ENCODE measurements around the gene LY6G6C.

The LY6G6C gene

DNA sequence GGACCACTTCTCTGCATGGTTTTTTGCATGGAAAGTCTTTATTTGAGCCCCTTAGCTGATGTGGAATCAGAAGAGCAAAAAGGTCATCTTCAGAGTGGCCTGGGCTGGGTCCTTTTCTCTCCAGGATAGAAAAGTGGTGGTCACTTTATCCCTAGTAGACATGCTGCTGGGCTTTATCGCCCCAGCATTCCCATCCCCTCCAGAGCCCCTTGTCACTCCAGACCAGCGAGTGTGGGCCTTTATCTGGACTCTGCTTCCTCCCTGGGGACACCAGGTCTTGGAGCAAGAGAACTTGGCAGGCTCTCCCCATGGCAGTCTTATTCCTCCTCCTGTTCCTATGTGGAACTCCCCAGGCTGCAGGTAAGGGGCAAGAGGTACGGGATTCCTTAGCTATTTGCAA, 14.9 kb downstream of the LY6G6C start, which contains the start of gene LY6G6F:
Gene LY6G6F (plus strand): TSS at position 268 of the 400 bp plus-strand sequence. CDS start 41 bp downstream, at position 309.
- DNase-seq (ENCODE audit: low read depth): no peak

DNA sequence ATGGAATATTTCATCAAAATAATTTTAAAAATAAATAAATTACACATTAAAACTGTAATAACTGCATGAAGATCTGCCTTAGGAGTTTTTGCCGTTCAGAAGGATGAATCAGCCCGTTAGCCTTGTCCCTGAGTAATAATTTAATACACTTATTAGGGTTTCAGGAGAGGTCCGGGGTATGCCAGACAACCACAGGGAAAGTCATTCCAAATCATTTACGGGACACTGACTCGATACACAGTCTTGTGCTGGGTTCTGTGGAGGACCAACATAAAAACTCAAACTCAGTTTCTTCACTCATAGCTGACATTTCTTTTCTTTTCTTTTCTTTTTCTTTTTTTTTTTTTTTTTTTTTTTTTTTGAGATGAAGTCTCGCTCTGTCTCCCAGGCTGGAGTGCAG, 15.6 kb downstream of the LY6G6C start:
- no peak for DNase-seq (ENCODE audit: low read depth)

DNA sequence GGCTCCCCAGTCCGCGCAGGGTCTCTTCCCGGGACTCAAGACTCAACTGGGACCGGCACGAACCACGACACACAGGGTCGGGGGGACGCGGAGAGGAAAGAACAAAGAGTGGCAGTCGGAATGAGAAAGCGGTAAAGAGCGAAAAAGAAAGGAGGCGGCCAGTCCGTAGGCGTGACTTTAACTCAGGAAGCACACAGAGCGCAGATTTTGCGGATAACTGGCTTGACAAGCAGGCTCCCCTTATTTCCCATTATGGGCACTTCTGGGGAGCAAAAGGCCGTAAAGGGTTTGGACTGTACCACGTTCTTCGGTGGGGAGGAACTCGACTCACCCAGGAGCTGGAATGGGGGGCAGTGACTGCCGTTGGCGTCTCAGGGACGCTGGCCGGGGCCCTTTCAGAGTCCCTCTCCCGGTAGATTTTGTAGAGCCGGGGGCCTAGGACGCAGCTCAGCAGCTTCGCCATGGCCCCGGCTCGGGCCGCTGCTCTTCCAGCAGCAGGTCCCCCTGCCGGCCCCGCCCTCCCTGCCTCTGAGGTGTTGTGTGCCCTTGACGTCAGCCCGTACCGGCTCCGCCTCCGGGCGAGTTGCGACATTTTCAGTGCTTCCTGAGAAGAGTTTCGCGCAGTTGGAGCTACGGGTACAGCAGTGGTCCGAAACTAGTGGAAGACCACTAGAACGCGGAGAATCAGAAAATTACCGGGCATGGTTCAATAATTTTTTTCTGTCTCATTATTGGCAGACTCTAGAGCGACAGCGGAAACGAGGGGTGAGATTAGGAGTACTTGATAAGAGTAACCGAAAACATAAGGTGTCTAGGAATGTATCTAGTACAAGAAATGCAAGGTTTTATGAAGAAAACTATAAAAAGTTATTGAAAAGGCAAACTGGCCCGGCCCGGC, 18.5 kb downstream of the LY6G6C start, which contains the start of gene ABHD16A:
Gene ABHD16A (minus strand): TSS at position 506 of the 898 bp plus-strand sequence. CDS start 43 bp downstream, at position 463.
- DNase-seq (ENCODE audit: low read depth): peak; percentile 97

DNA sequence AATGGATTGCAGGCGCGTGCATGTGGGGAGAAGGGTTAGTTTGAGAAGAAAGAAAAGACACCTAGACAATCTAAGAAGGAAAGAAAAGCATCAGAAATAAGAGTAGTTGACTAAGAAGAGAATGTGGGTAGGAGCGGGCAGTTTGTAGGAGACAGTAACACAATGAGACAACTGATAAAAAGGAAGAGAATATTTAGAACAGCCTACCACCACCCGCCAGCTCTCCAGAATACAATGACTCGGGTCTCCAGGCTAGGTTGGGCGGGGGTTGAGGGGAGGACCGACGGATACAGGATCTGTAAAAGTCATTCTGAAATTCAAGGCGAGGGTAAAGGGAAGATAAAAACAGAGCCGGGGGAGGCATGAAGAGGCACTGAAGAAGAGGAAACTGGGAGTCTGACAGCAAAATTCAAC, 19.1 kb downstream of the LY6G6C start:
- no peak for DNase-seq (ENCODE audit: low read depth)

DNA sequence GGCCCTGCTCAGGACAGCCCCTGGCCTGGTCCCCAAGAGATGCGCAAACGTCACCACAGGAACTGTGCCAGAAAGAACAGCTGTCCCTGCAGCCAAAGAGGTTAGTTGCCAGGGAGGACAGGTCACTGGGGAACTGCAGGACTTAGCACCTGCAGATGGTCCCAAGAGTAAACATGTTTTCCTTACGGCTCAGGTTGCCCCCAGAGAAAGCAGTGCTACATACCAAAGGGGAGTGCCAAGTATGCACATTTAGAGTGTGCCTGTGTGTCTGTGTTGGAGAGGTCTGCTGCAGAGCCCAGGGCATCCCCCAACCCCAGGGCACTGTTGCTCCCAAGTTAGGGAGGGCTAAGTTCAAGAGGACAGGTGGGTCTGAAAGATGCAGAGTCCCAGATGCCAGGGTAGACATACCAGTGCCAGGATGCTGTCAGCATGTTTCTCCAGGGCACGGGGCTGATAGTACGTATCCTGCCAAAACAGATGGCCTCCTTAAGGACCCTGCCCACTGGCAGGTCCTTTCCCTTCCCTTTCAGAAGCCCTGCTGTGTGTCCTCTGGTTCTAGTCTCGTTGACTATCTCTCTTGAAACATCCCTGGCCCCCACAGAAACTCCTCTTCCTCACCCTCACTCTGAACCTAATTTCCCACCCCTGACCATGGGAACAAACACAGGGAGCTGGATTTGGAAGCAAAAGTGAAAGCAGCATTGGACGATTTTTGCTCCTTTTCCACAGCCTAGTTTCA, 19.7 kb downstream of the LY6G6C start:
- no peak for DNase-seq (ENCODE audit: low read depth)

GRCh38 chr6:31700740-31701401, 20.7 kb downstream of the LY6G6C start:
- no peak for DNase-seq (ENCODE audit: low read depth)

GRCh38 chr6:31697555-31697954, 24.0 kb downstream of the LY6G6C start:
- DNase-seq (ENCODE audit: low read depth): no peak

GRCh38 chr6:31693535-31693934, 28.0 kb downstream of the LY6G6C start:
- DNase-seq (ENCODE audit: low read depth): no peak

- DNase-seq (ENCODE audit: low read depth): no peak
Measured at GRCh38 chr6:31692886-31693285, 28.7 kb downstream of the LY6G6C start.

DNA sequence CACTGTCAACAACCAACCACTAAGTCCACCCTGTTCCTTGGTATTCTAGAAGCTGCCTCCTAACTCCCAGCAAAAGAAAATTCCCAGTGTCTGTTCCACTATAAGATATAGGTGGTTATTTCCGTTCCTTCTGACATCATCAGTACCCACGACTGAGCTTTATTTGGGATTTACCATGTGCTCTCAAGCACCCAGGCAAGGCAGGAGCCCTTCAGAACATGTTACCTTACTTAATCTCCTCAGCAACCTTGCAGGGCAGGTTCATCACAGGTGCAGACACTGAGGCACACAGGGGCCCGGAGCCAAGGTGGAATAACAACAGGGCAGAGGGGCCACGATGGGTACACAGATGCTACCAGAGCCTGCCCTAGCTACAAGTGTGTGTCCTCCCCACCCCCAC, 29.2 kb downstream of the LY6G6C start:
- DNase-seq (ENCODE audit: low read depth): no peak

GRCh38 chr6:31691564-31692108, 29.9 kb downstream of the LY6G6C start:
- DNase-seq (ENCODE audit: low read depth): no peak

DNA sequence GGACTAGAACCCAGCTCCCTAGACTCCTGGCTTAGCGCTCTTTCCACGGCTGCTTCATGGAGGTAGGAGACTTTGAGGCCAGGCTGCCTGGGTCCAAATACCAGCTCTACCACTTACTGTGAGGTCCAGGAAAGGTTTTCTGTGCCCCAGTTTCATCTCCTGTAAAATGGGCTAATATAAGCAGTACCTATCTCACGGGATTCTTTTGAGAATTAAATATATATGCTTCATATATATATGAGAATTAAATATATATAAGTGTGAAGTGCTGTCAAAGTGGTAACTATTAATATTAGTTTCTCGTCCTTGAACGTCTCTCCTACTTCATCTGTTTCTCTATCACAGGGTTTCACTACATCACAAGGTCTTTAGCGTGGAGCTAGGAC, 30.5 kb downstream of the LY6G6C start:
- DNase-seq (ENCODE audit: low read depth): no peak

DNA sequence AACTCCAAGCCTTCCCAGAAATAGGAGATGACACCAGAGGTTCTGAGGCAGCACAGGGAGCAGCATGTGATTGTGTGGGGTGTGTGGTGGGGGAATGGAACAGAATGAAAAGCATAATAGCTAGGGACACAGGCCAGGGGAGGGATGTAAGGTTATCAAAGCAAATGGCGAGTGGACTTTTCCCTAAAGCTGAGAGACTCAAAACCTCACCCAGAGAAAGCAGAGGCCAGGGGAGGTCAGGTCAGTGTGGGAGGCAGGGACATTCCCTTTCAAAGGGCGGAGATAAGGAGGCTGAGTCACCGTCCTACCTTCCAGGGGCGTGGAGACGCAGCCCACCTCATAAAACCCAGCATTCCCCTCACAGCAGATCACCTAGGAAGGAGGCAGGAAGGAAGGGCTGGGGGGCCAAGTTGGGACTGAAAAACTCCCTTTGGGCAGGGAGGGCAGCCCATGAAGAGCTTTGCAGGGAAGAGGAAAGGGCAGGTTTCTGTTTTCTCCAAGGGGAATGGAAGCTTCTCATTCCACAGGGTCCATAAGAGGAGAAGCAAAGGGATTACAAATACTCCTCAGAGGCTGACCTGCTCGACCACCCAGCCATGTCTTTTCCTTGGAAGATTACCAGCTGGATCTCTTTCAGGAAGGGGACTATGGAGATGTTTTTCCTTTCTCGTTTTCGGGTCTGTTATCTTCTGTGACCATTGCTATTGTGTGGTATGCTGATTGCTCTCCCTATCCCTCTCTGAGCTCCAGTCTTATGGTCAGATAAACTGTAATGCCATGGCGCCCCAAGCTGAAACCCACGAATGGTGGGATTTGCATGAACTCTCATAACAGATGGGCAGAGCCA, 31.1 kb downstream of the LY6G6C start:
- no peak for DNase-seq (ENCODE audit: low read depth)

GRCh38 chr6:31689249-31690110, 32.1 kb downstream of the LY6G6C start:
- no peak for DNase-seq (ENCODE audit: low read depth)

GRCh38 chr6:31687860-31688693, 33.5 kb downstream of the LY6G6C start:
- no peak for DNase-seq (ENCODE audit: low read depth)

GRCh38 chr6:31687321-31687720, 34.2 kb downstream of the LY6G6C start:
- no peak for DNase-seq (ENCODE audit: low read depth)

GRCh38 chr6:31686483-31686882, 35.1 kb downstream of the LY6G6C start:
- no peak for DNase-seq (ENCODE audit: low read depth)

- DNase-seq (ENCODE audit: low read depth): no peak
Measured at GRCh38 chr6:31683591-31683990, 38.0 kb downstream of the LY6G6C start.

- DNase-seq (ENCODE audit: low read depth): no peak
Measured at GRCh38 chr6:31681135-31681671, 40.3 kb downstream of the LY6G6C start.
